ENCODE measurements around the gene ZCCHC18. TPM values are rescaled to one million over a fixed set of nuclear protein-coding genes. Genes with fewer than 3 reads are reported as not detected.

ZCCHC18 gene
- total and polyA plus RNA-seq, 2 donors (not counting 1 experiment from before 2014, with no cell fraction given) = 16.9 to 28.2 TPM

DNA sequence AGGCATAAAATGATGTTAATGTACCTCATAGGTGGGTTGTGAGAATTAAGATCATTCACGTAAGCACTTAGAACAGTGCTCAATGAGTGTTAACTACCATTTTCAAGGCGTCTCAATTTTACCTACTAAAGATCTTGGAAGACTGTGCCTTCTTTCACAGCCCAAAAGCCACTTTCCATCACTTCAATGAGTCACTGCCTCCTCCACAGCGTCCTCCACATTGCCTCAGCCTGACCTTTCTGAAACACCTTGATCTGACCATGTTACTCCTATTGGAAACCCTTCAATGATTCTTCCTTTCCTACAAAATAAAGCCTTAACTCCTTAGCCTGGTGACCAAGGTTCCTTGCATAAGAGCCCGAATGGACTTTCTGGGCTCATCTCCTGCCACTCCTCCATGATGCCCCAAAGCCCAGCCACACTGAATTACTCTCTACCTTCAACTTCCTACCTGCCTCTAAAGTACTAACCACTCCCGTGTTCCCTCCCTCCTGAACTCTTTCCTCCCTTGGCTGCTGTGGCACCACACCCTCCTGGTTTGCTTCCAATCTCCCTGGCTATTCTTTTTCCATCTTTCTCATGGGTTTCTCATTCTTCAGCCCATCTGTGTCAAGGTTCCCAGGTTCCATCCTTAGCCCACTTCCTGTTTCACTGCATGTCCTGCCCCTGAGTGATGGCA is 22.4 kb downstream of the ZCCHC18 start:
- Histone ChIP-seq H3K27ac (ENCODE audit: low read length in 2 of 2) (no peak overlapping the region), H2AFZ (ENCODE audit: insufficient read depth, low read depth, low read length, poor library complexity, severe bottlenecking) (no peak overlapping the region), H3K4me3 (ENCODE audit: control extremely low read depth in 1 of 5, extremely low read depth in 1 of 5, insufficient read depth in 1 of 5, low read depth in 2 of 5, low read length in 4 of 5) (no peak overlapping the region), H3K4me2 (replicated peaks; ENCODE audit: low read depth, low read length, poor library complexity, severe bottlenecking) (no peak overlapping the region), H3K9me3 (ENCODE audit: control extremely low read depth in 1 of 3, control insufficient read depth in 2 of 3, insufficient read depth in 1 of 3, low read length in 2 of 3) (no peaks in the 10 kb centered on the region), H3K27me3 (replicated peaks in 1 of 4; ENCODE audit: control extremely low read depth in 1 of 4, control insufficient read depth in 3 of 4, insufficient read depth in 4 of 4, low read length in 3 of 4) (no peaks in the 10 kb centered on the region), H3K36me3 (replicated peaks in 1 of 2; ENCODE audit: control extremely low read depth in 1 of 2, control insufficient read depth in 1 of 2, extremely low read depth in 1 of 2, insufficient read depth in 2 of 2, low read length in 1 of 2) (peaks cover 0 to 15% of the 10 kb centered on the region in 2 experiments), H3K9ac (ENCODE audit: low read length) (no peak overlapping the region), H4K20me1 (ENCODE audit: control insufficient read depth, insufficient read depth, low read length, poor library complexity, severe bottlenecking) (no peaks in the 10 kb centered on the region), H3K79me2 (ENCODE audit: control insufficient read depth, insufficient read depth, low read length) (peaks cover 18% of the 10 kb centered on the region), H3K4me1 (ENCODE audit: control insufficient read depth in 2 of 2, insufficient read depth in 2 of 2, low read length in 2 of 2) (peaks cover 7 to 14% of the 10 kb centered on the region in 2 donors)
- Mint-ChIP-seq H3K4me1 (peaks cover 23% of the 10 kb centered on the region), H3K27ac (no peak overlapping the region), H3K9me3 (ENCODE audit: insufficient read depth) (no peaks in the 10 kb centered on the region), H3K4me3 (no peak overlapping the region), H3K27me3 (no peaks in the 10 kb centered on the region)
- DNase-seq = no peak
- ChIA-PET CTCF (interaction anchor here (0.6 to 1.4 kb wide), 2 partner anchors 12 to 645 kb away, joined by 3 read pairs; no protein-coding TSS in a partner anchor), POLR2A (no interaction called here)
- no peak for TF ChIP-seq EZH2 (IDR thresholded peaks at IDR 0.05; ENCODE audit: borderline replicate concordance, insufficient read depth, low read depth, low read length, poor library complexity, severe bottlenecking)
- TF ChIP-seq, protein P1, sequence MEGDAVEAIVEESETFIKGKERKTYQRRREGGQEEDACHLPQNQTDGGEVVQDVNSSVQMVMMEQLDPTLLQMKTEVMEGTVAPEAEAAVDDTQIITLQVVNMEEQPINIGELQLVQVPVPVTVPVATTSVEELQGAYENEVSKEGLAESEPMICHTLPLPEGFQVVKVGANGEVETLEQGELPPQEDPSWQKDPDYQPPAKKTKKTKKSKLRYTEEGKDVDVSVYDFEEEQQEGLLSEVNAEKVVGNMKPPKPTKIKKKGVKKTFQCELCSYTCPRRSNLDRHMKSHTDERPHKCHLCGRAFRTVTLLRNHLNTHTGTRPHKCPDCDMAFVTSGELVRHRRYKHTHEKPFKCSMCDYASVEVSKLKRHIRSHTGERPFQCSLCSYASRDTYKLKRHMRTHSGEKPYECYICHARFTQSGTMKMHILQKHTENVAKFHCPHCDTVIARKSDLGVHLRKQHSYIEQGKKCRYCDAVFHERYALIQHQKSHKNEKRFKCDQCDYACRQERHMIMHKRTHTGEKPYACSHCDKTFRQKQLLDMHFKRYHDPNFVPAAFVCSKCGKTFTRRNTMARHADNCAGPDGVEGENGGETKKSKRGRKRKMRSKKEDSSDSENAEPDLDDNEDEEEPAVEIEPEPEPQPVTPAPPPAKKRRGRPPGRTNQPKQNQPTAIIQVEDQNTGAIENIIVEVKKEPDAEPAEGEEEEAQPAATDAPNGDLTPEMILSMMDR (IDR thresholded peaks at IDR 0.05) = no peak
- intact Hi-C loops (cut with micrococcal nuclease) = no loop called here
- no peak for ATAC-seq (ENCODE audit: low read depth)
- WGBS (ENCODE audit: insufficient coverage) = 93% methylated on average over 5 of the region's 5 CpGs

DNA sequence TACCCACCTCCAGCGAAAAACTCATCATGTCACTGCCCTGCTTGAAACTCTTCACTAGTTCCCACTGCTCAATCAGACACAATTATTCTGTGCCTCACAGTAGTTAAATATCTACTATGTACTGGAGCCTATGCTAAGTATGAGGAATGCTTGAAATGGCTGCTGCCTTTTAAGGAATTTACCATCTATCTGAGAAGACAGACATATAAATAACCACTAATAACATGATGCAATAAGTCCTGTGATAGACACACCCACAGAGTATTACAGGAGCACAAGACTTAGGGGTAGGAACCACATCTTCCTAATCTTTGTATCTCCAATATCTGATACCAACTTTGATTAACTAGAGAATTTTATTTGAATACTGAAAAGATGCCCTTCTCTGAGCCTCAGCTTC is 23.4 kb downstream of the ZCCHC18 start:
- H3K27ac Mint-ChIP-seq = no peak overlapping the region
- ChIA-PET POLR2A (no interaction called here), CTCF (interaction anchor here (0.7 to 3.5 kb wide), 14 partner anchors 10 to 291 kb away, joined by 3 to 33 read pairs (median 8); partner anchors contain the start of genes SLC25A53 and ZCCHC18)
- Histone ChIP-seq H3K79me2 (ENCODE audit: control insufficient read depth, insufficient read depth, low read length) (peaks cover 18% of the 10 kb centered on the region), H3K27ac (ENCODE audit: low read length in 2 of 2) (no peak overlapping the region), H3K9me3 (ENCODE audit: control extremely low read depth in 1 of 3, control insufficient read depth in 2 of 3, insufficient read depth in 1 of 3, low read length in 2 of 3) (no peaks in the 10 kb centered on the region), H3K4me1 (ENCODE audit: control insufficient read depth in 2 of 2, insufficient read depth in 2 of 2, low read length in 2 of 2) (peaks cover 7 to 14% of the 10 kb centered on the region in 2 donors), H3K36me3 (replicated peaks in 1 of 2; ENCODE audit: control extremely low read depth in 1 of 2, control insufficient read depth in 1 of 2, extremely low read depth in 1 of 2, insufficient read depth in 2 of 2, low read length in 1 of 2) (peaks cover 0 to 7% of the 10 kb centered on the region in 2 experiments), H2AFZ (ENCODE audit: insufficient read depth, low read depth, low read length, poor library complexity, severe bottlenecking) (no peak overlapping the region), H3K4me2 (replicated peaks; ENCODE audit: low read depth, low read length, poor library complexity, severe bottlenecking) (no peak overlapping the region), H3K27me3 (replicated peaks in 1 of 4; ENCODE audit: control extremely low read depth in 1 of 4, control insufficient read depth in 3 of 4, insufficient read depth in 4 of 4, low read length in 3 of 4) (no peaks in the 10 kb centered on the region), H4K20me1 (ENCODE audit: control insufficient read depth, insufficient read depth, low read length, poor library complexity, severe bottlenecking) (no peaks in the 10 kb centered on the region), H3K4me3 (ENCODE audit: control extremely low read depth in 1 of 5, extremely low read depth in 1 of 5, insufficient read depth in 1 of 5, low read depth in 2 of 5, low read length in 4 of 5) (no peak overlapping the region), H3K9ac (ENCODE audit: low read length) (no peak overlapping the region)
- ATAC-seq (ENCODE audit: low read depth) (no peak), DNase-seq (no peak)
- H3K9me3 Mint-ChIP-seq (ENCODE audit: insufficient read depth) = no peaks in the 10 kb centered on the region
- no peaks in the 10 kb centered on the region for H3K27me3 Mint-ChIP-seq
- H3K4me3 Mint-ChIP-seq = no peak overlapping the region
- peaks cover 23% of the 10 kb centered on the region for H3K4me1 Mint-ChIP-seq
- intact Hi-C loops (cut with micrococcal nuclease) = loop anchor here (1.0 to 2.0 kb wide), 4 partner anchors 21 to 290 kb away; partner anchors contain the start of gene SLC25A53
- TF ChIP-seq EZH2 (IDR thresholded peaks at IDR 0.05; ENCODE audit: borderline replicate concordance, insufficient read depth, low read depth, low read length, poor library complexity, severe bottlenecking) = no peak
- TF ChIP-seq, protein P1 (IDR thresholded peaks at IDR 0.05) = no peak
- no CpG with 5 or more reads among the region's 1 CpG for WGBS (ENCODE audit: insufficient coverage)
